RWPE1 (cell line): ENCODE measurements around the gene RENBP.

Source experiments
- CTCF ChIA-PET: fragments of 350-600 bp; sonication (Branson Sonifier 250); formaldehyde crosslinking; extraction: SDS; loops from one replicate; lab custom pipeline; 2021; lab: Yijun Ruan, JAX
- POLR2A ChIA-PET: fragments of 400-600 bp; formaldehyde crosslinking; extraction: SDS; loops from one replicate; lab custom pipeline; 2020; ENCODE audit warnings: antibody characterized with exemption; ENCODE audit not compliant: low non-redundant PET; lab: Yijun Ruan, JAX
- DNase-seq: peaks from one replicate; pipeline ENCODE4 v3.0.0; 2012; ENCODE audit warnings: low spot score
- H3K27ac ChIP-seq: fragments of 450-650 bp; 2 replicates; pipeline ENCODE4 v1.5.1; 2017
- TF ChIP-seq, protein P1 (sequence below): fragments of 450-650 bp; conservative IDR thresholded peaks from 2 replicates; pipeline ENCODE4 v1.5.1; 2017; ENCODE audit warnings: low read depth, mild to moderate bottlenecking

Gene RENBP

GRCh38 chrX:153886915-153887314, 57.5 kb downstream of the RENBP start:
- POLR2A ChIA-PET: no interaction called here
- TF ChIP-seq, protein P1, sequence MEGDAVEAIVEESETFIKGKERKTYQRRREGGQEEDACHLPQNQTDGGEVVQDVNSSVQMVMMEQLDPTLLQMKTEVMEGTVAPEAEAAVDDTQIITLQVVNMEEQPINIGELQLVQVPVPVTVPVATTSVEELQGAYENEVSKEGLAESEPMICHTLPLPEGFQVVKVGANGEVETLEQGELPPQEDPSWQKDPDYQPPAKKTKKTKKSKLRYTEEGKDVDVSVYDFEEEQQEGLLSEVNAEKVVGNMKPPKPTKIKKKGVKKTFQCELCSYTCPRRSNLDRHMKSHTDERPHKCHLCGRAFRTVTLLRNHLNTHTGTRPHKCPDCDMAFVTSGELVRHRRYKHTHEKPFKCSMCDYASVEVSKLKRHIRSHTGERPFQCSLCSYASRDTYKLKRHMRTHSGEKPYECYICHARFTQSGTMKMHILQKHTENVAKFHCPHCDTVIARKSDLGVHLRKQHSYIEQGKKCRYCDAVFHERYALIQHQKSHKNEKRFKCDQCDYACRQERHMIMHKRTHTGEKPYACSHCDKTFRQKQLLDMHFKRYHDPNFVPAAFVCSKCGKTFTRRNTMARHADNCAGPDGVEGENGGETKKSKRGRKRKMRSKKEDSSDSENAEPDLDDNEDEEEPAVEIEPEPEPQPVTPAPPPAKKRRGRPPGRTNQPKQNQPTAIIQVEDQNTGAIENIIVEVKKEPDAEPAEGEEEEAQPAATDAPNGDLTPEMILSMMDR: no peak
- DNase-seq: no peak
- CTCF ChIA-PET: no interaction called here
- H3K27ac ChIP-seq: no peak overlapping the region

DNA sequence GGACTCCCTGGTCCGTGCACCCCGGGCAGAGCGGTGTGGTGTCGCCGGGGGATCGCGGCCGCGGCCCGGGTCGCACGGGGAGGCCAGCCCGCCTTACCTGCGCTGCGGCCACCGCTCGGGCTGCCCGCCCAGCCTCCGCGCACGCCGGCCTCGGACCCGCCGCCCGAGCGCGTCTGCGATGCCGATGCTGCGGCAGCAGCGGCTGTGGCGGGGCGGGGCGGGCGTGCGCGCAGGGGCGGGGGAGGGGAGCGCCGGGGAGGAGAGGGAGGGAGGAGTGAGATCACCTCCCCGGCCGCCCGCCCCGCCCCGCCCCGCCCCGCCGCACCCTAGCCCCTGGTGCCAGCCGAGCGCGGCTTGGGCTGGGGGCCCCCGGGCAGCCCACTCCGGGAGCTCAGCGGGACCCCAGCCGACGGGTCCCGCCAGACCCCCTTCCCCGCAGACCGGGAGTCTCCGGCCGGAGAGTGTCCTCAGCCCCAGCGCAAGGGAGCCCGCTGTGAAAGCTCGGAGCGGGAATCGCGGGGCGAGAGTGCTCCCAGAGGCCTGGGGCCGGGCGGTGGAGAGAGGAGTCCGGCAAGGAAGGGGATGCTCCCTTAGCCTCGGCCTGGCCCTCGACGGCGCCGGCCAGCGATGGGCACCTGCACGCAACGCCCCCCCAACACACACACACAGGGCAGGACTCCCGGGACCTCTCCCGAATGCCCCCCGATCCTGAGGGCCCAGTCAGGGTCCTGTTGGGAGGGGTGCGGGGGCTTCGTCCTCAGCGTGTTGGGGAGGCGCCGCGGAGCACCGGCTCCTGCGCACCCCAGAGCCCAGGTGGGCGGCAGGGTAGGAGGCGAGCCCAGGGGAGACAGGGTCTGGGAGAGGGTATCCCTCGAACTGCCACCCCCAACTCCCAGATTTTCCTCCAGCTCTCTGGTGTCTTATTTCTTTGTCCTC, 58.2 kb downstream of the RENBP start, which contains the start of gene L1CAM:
TSS of gene L1CAM (minus strand) at position 206 of the 936 bp plus-strand sequence. CDS start 10,337 bp downstream, outside the sequence.
- ChIA-PET POLR2A (no interaction called here), CTCF (interaction anchor here (0.7 kb wide), 1 partner anchor 65 kb away, joined by 4 read pairs; no protein-coding TSS in a partner anchor)
- peak; percentile 34 for DNase-seq
- peak within 1 kb of the TSS; percentile 66 for H3K27ac ChIP-seq
- TF ChIP-seq, protein P1: no peak
